Measurements from ENCODE around the gene NPL. TPM values are rescaled to one million over a fixed set of nuclear protein-coding genes. Genes with fewer than 3 reads are reported as not detected.

NPL gene
- total and polyA plus RNA-seq, 9 of the 15 experiments (the other 6 are each of a cell fraction or from before 2014, with no cell fraction given): 9.9 to 22.3 (median 14.2) TPM

GRCh38 chr1:182839209-182840066 lies 49.9 kb downstream of the NPL start, which contains the start of gene DHX9 (continued):
- TF ChIP-seq ZBTB34 (CRISPR knock-in tag; IDR thresholded peaks at IDR 0.05) (no peak), FOSL1 (tag; conservative IDR thresholded peaks at IDR 0.05) (0 out of 2 replicates have a peak, but pooled peaks have one; percentile 40), CREB5 (CRISPR knock-in tag; IDR thresholded peaks at IDR 0.05) (no peak), ZNF507 (tag; conservative IDR thresholded peaks at IDR 0.05) (no peak), GTF3C2 (IDR thresholded peaks at IDR 0.05; ENCODE audit: borderline replicate concordance, extremely low read depth, insufficient read length) (no peak), MAFF (IDR thresholded peaks at IDR 0.05; ENCODE audit: low read length) (no peak), ZNF766 (CRISPR knock-in tag; conservative IDR thresholded peaks at IDR 0.05) (peak; percentile 86), NFRKB (IDR thresholded peaks at IDR 0.05; ENCODE audit: low read depth) (peak; percentile 78), REST (IDR thresholded peaks at IDR 0.05; ENCODE audit: borderline replicate concordance) (peak; percentile 48; the same call in 1 of the 2 replicates), REST (CRISPR knock-in tag; IDR thresholded peaks at IDR 0.05; ENCODE audit: low read depth) (peak; percentile 59; the same call in 1 of the 2 replicates), CREB1 (IDR thresholded peaks at IDR 0.05) (peak; percentile 49; the same call in 1 of the 2 replicates), CREB1 (CRISPR knock-in tag; IDR thresholded peaks at IDR 0.05) (peak; percentile 49), ARID2 (IDR thresholded peaks at IDR 0.05) (no peak)

All from K562 (cell line).